LNCaP clone FGC (cell line): ENCODE results near the gene CLEC18C.
"Not testable (repeated sequence)": the region's sequence is repeated elsewhere in the genome, so short reads cannot be mapped to it uniquely, and the experiment has no call there.

Experiments
- DNase-seq: peaks from one replicate; pipeline ENCODE4 v3.0.0-alpha.2; 2011; ENCODE audit warnings: low read depth
- H3K4me3 ChIP-seq: 2 replicates; pipeline ENCODE4 v1.5.1; 2011; ENCODE audit warnings: mild to moderate bottlenecking, low read depth, low read length, control low read depth
- TF ChIP-seq, protein P1 (sequence below): IDR thresholded peaks from 2 replicates; pipeline ENCODE4 v1.5.1; 2012; ENCODE audit warnings: mild to moderate bottlenecking; ENCODE audit not compliant: control insufficient read depth, insufficient read depth; ENCODE audit errors: extremely low read depth

CLEC18C gene

DNA sequence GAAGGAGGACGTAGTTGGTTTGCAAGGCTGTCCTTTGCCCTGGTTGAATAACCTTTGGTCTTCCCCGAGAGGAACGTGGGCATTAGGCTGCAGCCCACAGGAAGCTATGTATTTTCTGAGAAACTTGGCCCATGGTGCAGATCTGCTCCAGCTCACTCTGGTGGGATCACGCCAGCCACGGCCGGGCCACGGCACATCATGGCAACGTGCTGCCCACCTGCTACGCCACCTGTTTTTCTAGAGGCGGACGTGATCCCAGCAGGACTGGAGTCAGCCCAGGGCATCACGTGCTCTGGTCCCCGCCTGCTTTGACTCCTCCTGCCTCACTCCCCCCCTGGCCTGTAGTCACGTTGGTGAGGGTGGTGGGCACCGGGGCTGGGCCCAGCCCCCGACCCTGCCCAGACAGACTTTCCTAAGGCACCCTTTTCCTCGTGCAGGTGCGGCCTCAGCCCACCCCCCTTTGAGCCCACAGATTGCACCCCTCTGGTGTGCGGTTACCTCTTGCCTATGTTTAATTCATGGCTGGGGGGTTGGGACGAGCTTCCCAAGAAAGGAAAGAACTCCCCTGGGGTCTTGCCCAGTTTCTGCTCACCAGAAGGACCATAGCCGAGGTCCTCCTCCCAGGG, at the start of gene CLEC18C:
Gene CLEC18C (plus strand): TSS at position 576 of the 626 bp plus-strand sequence. CDS start 492 bp downstream, outside the sequence.
- not testable (repeated sequence) for DNase-seq

DNA sequence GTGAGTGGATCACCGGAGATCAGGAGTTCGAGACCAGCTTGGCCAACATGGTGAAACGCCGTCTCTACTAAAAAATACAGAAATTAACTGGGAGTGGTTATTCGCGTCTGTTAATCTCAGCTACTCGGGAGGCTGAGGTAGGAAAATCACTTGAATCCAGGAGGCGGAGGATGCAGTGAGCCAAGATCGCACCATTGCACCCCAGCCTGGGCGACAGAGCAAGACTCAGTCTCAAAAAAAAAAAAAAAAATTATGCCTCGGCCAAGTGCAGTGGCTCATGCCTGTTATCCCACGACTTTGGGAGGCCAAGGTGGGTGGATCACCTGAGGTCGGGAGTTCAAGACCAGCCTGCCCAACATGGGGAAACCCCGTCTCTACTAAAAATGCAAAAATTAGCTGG, 49.8 kb upstream of the CLEC18C start:
- not testable (repeated sequence) for H3K4me3 ChIP-seq, DNase-seq

More for the DNA sequence above, at the start of gene CLEC18C:
- H3K4me3 ChIP-seq = not testable (repeated sequence)

DNA sequence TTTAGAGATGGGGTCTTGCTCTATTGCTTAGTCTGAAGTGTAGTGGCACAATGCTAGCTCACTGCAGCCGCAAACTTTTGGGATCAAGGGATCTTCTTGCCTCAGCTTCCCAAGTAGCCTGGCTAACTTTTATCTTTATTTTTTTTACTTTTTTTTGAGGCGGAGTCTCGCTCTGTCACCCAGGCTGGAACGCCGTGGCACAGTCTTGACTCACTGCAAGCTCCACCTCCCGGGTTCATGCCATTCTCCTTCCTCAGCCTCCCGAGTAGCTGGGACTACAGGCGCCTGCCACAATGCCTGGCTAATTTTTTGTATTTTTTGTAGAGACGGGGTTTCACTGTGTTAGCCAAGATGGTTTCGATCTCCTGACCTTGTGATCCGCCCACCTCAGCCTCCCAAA, 47.4 kb upstream of the CLEC18C start:
- H3K4me3 ChIP-seq, DNase-seq: not testable (repeated sequence)

DNA sequence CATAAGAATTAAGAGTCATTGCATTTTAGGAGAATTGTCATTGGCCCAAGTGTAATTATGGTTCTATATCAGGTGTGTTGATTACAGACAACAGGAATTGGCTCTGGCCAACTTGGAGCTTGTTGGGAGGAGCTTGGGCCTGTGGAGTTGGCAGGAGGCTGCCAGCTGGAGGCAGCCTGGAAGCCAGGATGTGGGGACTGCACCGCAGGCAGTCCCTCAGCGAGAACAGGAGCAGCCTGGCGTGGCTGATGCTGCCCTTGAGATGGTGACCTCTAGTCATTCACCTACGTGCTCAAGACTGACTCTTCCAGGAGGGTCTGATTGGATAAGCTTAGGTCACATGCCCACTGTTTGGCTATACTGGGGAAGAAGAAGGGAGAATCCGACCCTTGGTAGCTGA, 45.9 kb upstream of the CLEC18C start:
- H3K4me3 ChIP-seq, DNase-seq: not testable (repeated sequence)

DNA sequence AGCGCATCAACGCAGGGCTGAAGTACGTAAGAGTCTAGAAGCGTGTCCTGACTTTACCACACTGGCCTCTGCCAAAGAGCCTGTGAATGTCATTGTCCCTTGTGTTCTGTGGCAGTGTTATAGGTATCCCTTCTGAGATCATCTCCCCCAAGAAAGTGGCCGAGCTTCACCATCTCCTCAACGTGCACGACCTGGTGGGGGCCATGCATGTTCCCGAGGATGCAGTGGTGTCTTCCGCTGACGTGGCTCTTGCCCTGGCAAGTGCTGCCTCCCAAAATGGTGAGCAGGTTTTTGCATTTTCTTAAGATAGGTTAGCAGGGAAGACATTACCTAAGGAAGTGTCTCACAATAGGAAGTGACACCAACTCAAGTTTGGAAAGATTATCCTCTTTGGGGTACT, 44.7 kb upstream of the CLEC18C start:
- not testable (repeated sequence) for H3K4me3 ChIP-seq

DNA sequence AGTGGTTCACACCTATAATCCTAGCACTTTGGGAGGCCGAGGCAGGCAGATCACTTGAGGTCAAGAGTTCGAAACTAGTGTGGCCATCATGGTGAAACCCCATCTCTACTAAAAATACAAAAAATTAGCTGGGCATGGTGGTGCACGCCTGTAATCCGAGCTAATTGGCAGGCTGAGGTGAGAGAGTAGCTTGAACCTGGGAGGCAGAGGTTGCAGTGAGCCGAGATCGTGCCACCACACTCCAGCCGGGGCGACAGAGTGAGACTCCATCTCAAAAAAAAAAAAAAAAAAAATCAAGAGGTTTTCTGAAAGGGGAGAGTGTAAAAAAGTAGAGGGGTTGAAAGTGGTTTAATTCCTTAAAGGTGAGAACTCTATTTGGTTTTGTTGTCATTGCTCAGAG, 37.8 kb upstream of the CLEC18C start:
- not testable (repeated sequence) for H3K4me3 ChIP-seq, DNase-seq

More for the DNA sequence above, 44.7 kb upstream of the CLEC18C start:
- DNase-seq = not testable (repeated sequence)

DNA sequence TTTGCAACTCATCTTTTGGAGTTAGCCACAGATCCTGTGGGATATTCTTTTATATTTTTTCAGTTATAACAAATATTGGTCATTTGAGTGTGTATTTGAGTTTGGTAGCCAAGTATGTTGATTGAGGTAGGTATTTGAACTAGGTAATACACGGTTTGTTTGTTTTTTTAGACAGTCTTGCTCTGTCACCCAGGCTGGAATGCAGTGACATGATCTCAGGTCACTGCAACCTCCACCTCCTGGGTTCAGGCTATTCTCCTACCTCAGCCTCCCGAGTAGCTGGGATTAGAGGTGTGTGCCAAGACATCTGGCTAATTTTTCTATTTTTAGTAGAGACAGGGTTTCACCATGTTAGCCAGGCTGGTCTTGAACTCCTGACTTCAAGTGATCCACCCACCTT, 37.0 kb upstream of the CLEC18C start:
- H3K4me3 ChIP-seq, DNase-seq: not testable (repeated sequence)

DNA sequence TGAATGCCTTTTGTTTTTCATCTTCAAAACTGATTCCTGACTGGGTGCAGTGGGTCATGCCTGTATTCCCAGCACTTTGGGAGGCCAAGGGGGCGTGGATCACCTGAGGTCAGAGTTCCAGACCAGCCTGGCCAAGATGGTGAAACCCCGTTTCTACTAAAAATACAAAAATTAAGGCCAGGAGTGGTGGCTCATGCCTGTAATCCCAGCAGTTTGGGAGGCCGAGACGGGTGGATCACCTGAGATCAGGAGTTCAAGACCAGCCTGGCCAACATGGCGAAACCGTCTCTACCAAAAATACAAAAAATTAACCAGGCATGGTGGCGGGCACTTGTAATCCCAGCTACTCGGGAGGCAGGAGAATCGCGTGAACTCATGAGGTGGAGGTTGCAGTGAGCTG, 30.8 kb upstream of the CLEC18C start:
- not testable (repeated sequence) for H3K4me3 ChIP-seq, DNase-seq

DNA sequence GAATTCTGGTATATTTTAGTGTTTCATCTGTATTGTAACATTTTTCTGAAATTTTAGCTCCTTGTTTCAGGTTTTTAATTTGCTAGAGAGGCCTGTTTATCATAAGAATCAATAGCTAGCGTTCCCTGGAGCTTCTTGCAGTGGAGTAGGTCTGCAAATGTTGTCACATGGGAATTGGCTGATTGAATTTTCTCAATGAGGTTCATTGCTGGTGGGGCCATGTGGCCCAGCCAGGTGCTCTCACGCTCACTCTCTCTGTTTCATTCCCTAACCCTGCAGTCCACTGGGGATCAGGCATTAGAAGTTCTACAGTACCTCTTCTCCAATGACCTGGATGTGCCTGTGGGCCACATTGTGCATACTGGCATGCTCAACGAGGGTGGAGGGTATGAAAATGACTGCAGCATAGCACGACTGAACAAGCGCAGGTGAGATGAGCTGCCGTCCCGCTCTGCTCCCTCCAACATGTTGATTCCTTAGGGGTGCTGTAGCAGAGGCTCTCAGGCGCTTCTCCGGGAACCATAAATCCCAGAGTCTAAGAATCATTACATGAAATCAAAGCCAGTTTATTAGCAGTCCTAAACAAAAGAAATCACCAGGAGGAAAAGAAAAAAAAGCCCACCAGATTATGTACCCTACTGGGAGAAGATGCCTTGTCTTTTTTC, 30.2 kb upstream of the CLEC18C start:
- H3K4me3 ChIP-seq, DNase-seq: not testable (repeated sequence)

DNA sequence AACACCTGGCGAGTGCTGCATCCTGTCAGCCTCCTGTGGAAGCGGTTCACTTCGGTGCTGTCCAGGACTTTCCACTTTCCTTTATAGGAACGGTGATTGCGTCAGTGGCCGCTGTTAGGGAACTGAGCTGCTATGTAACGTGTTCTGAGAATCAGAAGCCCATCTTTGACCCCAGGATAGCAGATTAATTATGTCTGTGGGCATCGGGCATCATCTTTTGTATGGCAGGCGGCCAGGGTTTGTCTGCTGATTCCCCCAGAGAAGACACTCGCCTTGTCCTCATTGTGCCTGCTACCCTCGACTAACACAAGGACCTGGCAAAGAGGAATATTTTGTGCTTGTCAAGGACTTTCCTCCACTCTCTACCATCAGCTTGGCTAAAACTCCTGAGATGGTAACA, 25.7 kb upstream of the CLEC18C start:
- H3K4me3 ChIP-seq, DNase-seq: not testable (repeated sequence)

DNA sequence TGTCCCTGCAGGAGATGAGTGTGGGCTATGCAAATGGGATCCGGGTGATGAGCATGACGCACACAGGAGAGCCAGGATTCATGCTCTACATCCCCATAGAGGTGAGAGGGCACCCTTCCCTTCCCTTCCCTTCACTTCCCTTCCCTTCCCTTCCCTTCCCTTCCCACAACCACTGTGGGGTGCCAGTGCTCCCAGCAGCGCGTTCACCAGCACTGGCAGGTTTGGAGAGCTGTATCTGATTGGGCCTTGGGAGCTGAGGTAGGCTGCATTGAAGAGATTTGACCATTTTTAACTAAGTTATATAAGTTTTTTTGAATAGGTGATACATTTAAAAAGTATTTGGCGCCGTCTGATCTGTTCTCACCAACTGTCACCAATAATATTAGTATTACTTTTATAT, 25.1 kb upstream of the CLEC18C start:
- not testable (repeated sequence) for DNase-seq, H3K4me3 ChIP-seq

DNA sequence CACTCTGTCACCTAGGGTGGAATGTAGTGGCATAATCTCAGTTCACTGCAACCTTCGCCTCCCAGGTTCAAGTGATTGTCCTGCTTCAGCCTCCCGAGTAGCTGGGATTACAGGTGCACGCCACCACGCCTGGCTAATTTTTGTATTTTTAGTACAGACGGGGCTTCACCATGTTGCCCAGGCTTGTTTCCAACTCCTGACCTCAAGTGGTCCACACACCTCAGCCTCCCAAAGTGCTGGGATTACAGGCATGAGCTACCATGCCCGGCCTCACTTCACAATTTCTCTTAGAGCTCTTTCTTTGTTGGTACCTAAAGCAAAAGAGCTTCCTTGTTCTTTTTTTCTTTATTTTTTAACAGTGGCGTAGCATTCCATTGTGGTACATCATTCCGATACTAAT, 24.3 kb upstream of the CLEC18C start:
- DNase-seq, H3K4me3 ChIP-seq: not testable (repeated sequence)

DNA sequence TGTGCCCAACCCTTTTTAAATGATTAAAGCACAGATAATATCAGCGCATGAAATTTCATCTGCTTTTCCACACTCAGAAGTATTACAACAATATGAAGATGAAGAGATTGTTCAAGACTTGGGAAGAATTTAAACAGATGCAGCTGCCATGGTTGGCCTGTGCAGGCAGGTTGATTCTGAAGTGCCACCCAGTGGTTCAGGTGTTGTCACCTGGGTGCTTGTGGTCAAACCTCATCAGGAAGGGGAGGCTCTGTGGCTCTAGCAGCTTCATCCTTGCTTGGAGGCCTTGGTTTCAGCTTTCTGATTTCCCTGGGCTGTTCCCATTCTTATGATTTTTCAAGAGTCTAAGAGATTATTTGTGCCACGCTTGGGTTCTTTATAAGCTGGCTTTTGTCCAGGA, 22.2 kb upstream of the CLEC18C start:
- TF ChIP-seq, protein P1, sequence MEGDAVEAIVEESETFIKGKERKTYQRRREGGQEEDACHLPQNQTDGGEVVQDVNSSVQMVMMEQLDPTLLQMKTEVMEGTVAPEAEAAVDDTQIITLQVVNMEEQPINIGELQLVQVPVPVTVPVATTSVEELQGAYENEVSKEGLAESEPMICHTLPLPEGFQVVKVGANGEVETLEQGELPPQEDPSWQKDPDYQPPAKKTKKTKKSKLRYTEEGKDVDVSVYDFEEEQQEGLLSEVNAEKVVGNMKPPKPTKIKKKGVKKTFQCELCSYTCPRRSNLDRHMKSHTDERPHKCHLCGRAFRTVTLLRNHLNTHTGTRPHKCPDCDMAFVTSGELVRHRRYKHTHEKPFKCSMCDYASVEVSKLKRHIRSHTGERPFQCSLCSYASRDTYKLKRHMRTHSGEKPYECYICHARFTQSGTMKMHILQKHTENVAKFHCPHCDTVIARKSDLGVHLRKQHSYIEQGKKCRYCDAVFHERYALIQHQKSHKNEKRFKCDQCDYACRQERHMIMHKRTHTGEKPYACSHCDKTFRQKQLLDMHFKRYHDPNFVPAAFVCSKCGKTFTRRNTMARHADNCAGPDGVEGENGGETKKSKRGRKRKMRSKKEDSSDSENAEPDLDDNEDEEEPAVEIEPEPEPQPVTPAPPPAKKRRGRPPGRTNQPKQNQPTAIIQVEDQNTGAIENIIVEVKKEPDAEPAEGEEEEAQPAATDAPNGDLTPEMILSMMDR = no peak
- no peak for DNase-seq

DNA sequence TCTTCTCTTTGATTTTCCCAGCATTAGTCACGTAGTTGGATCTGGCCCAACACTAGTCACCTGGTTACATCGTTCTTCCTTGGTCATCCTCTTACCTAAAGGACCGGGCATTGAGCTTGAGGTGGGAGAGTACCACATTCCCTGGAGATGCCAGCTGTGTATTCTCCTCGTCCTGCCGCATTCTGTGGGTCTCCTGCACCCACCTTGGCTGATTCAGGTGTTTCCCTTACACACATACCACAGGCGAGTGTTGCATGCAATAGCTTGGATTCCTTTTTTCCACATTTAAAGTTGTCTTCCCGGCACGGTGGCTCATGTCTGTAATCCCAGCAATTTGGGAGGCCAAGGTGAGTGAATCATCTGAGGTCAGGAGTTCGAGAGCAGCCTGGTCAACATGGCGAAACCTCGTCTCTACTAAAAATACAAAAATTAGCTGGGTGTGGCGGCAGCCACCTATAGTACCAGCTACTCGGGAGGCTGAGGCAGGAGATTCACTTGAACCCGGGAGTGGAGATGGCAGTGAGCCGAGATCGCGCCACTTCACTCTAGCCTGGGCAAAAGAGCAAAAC, 21.6 kb upstream of the CLEC18C start:
- DNase-seq = no peak
- TF ChIP-seq, protein P1 = no peak
- H3K4me3 ChIP-seq = no peak overlapping the region

More for the DNA sequence above, 22.2 kb upstream of the CLEC18C start:
- no peak overlapping the region for H3K4me3 ChIP-seq
